Stimulated activated CD4-positive, alpha-beta T cell treated with anti-CD3 and anti-CD28 coated beads, Interleukin-2, amount 100 ng/mL, for 4 hours (primary cell): ENCODE results near the gene LEKR1.
"Not testable (repeated sequence)": the region's sequence is repeated elsewhere in the genome, so short reads cannot be mapped to it uniquely, and the experiment has no call there.

ENCODE experiments used
- DNase-seq: peaks from one replicate; pipeline ENCODE4 v3.0.0-alpha.2; 2020; ENCODE audit warnings: low read depth

The LEKR1 gene

GRCh38 chr3:156906275-156906674 is 80.1 kb downstream of the LEKR1 start:
- no peak for DNase-seq

GRCh38 chr3:156908398-156908797 is 82.2 kb downstream of the LEKR1 start:
- no peak for DNase-seq

GRCh38 chr3:156910022-156910421 is 83.9 kb downstream of the LEKR1 start:
- no peak for DNase-seq

- DNase-seq: not testable (repeated sequence)
Measured at GRCh38 chr3:156910831-156911230, 84.7 kb downstream of the LEKR1 start.

GRCh38 chr3:156914300-156914699 is 88.1 kb downstream of the LEKR1 start:
- DNase-seq: not testable (repeated sequence)

- no peak for DNase-seq
Measured at GRCh38 chr3:156915372-156915771, 89.2 kb downstream of the LEKR1 start.

- DNase-seq: no peak
Measured at GRCh38 chr3:156918746-156919145, 92.6 kb downstream of the LEKR1 start.

GRCh38 chr3:156919818-156920217 is 93.7 kb downstream of the LEKR1 start:
- no peak for DNase-seq

GRCh38 chr3:156920399-156920798 is 94.2 kb downstream of the LEKR1 start:
- no peak for DNase-seq

GRCh38 chr3:156923349-156923748 is 97.2 kb downstream of the LEKR1 start:
- DNase-seq: no peak

GRCh38 chr3:156938724-156939123 is 112.6 kb downstream of the LEKR1 start:
- DNase-seq: no peak

GRCh38 chr3:156939315-156939714 is 113.2 kb downstream of the LEKR1 start:
- DNase-seq: no peak

GRCh38 chr3:156941311-156941710 is 115.2 kb downstream of the LEKR1 start:
- no peak for DNase-seq

- no peak for DNase-seq
Measured at GRCh38 chr3:156948402-156949210, 122.5 kb downstream of the LEKR1 start.

GRCh38 chr3:156952011-156952410 is 125.9 kb downstream of the LEKR1 start:
- no peak for DNase-seq

GRCh38 chr3:156957715-156958114 is 131.6 kb downstream of the LEKR1 start:
- no peak for DNase-seq

GRCh38 chr3:156963096-156963495 is 136.9 kb downstream of the LEKR1 start:
- no peak for DNase-seq

- DNase-seq: no peak
Measured at GRCh38 chr3:156964577-156964976, 138.4 kb downstream of the LEKR1 start.

- DNase-seq: not testable (repeated sequence)
Measured at GRCh38 chr3:156966349-156966748, 140.2 kb downstream of the LEKR1 start.

- DNase-seq: no peak
Measured at GRCh38 chr3:156973954-156974353, 147.8 kb downstream of the LEKR1 start.

GRCh38 chr3:156974931-156975330 is 148.8 kb downstream of the LEKR1 start:
- DNase-seq: no peak

- DNase-seq: no peak
Measured at GRCh38 chr3:156975721-156976120, 149.6 kb downstream of the LEKR1 start.

GRCh38 chr3:156976933-156977332 is 150.8 kb downstream of the LEKR1 start:
- no peak for DNase-seq

GRCh38 chr3:156978481-156978961 is 152.4 kb downstream of the LEKR1 start:
- no peak for DNase-seq
